Suprapubic skin (tissue), 3 donors: ENCODE measurements around the gene DNAJC5.
"Not testable (repeated sequence)": the region's sequence is repeated elsewhere in the genome, so short reads cannot be mapped to it uniquely, and the experiment has no call there.

Source experiments
- CTCF ChIP-seq, 2 donors: fragments of 200-600 bp in 1 of 2; fragments of 450-650 bp in 1 of 2; sonication (generic) in 1 of 2; IDR thresholded peaks; one replicate each; pipeline ENCODE4 v1.5.1; 2016 to 2019; ENCODE audit warnings: antibody characterized with exemption in 2 of 2, mild to moderate bottlenecking in 1 of 2, moderate library complexity in 1 of 2
- POLR2A ChIP-seq, 2 donors: fragments of 450-650 bp; IDR thresholded peaks; one replicate each; pipeline ENCODE4 v1.6.1; 2017; ENCODE audit warnings: antibody characterized with exemption in 2 of 2, mild to moderate bottlenecking in 2 of 2, moderate library complexity in 2 of 2

GRCh38 chr20:63971960-63972311, 77.0 kb downstream of the DNAJC5 start:
- TF ChIP-seq POLR2A, CTCF (IDR thresholded peaks at IDR 0.05): not testable (repeated sequence)
